ENCODE results near the gene TRIM13.

The TRIM13 gene

DNA sequence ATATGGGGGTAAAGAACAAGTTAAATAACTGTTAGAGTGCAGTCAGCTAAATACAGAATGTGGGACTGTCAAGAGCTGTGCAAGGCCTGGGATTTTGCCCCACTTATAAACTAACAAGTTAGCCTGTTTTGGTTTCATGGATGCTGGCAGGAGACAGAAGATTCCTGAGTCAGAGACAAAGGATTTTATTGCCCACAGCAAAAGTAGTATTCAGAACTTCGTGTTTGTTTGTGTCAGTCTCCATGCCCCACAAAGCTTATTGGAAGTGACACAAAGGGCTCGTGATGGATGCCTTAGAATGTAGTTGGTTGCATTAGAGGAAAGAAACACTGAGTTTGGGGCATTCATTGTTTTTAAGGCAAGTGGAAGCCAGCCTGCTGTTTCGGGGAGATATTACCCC lies 38.5 kb upstream of the TRIM13 start:
- H4K20me1 ChIP-seq (ENCODE audit: insufficient read depth, low read length): no peaks in the 10 kb centered on the region
- H3K79me2 ChIP-seq (ENCODE audit: low read length): no peaks in the 10 kb centered on the region
- H2AFZ ChIP-seq (ENCODE audit: low read length): no peak overlapping the region
- no peaks in the 10 kb centered on the region for H3K27me3 ChIP-seq (replicated peaks; ENCODE audit: insufficient read depth, low read length)
- no peaks in the 10 kb centered on the region for H3K9me2 ChIP-seq (replicated peaks; ENCODE audit: insufficient read depth, low read length)
- H3K27ac ChIP-seq (ENCODE audit: low read length): no peak overlapping the region
- H3K4me3 ChIP-seq (ENCODE audit: low read length): no peak overlapping the region
- no peaks in the 10 kb centered on the region for H3K36me3 ChIP-seq (replicated peaks; ENCODE audit: insufficient read depth, low read length)
- TF ChIP-seq EZH2 (optimal IDR thresholded peaks at IDR 0.05; ENCODE audit: low read depth, low read length) (no peak), EZH2phosphoT487 (IDR thresholded peaks at IDR 0.05; ENCODE audit: low read length) (no peak)
- TF ChIP-seq, protein P1, sequence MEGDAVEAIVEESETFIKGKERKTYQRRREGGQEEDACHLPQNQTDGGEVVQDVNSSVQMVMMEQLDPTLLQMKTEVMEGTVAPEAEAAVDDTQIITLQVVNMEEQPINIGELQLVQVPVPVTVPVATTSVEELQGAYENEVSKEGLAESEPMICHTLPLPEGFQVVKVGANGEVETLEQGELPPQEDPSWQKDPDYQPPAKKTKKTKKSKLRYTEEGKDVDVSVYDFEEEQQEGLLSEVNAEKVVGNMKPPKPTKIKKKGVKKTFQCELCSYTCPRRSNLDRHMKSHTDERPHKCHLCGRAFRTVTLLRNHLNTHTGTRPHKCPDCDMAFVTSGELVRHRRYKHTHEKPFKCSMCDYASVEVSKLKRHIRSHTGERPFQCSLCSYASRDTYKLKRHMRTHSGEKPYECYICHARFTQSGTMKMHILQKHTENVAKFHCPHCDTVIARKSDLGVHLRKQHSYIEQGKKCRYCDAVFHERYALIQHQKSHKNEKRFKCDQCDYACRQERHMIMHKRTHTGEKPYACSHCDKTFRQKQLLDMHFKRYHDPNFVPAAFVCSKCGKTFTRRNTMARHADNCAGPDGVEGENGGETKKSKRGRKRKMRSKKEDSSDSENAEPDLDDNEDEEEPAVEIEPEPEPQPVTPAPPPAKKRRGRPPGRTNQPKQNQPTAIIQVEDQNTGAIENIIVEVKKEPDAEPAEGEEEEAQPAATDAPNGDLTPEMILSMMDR (IDR thresholded peaks at IDR 0.05; ENCODE audit: low read length): no peak
- no peaks in the 10 kb centered on the region for H3K4me1 ChIP-seq (ENCODE audit: low read length)
- H3K4me2 ChIP-seq (ENCODE audit: low read depth, low read length): no peak overlapping the region
- no peaks in the 10 kb centered on the region for H3F3A ChIP-seq (ENCODE audit: insufficient read depth, low read length)
- H3K9me3 ChIP-seq (replicated peaks; ENCODE audit: insufficient read depth, low read length): no peaks in the 10 kb centered on the region
- no peak overlapping the region for H3K9ac ChIP-seq (ENCODE audit: low read length)
- DNase-seq: no peak

DNA sequence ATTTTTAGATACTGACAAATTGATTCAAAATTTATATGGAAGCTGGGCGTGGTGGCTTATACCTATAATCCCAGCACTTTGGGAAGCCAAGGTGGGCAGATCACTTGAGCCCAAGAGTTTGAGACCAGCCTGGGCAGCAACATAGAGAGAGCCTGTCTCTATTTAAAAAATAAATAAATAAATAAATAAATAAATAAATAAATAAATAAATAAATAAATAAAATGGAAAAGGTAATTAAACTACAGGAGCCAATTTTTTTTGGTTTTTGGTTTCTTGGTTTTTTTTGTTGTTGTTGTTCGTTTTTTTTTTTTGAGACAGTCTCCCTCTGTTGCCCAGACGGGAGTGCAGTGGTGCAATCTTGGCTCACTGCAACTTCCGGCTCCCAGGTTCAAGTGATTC lies 29.4 kb upstream of the TRIM13 start:
- Histone ChIP-seq H3K9ac (ENCODE audit: low read length) (no peak overlapping the region), H4K20me1 (ENCODE audit: insufficient read depth, low read length) (no peaks in the 10 kb centered on the region), H2AFZ (ENCODE audit: low read length) (no peak overlapping the region), H3K27ac (ENCODE audit: low read length) (no peak overlapping the region), H3K9me3 (replicated peaks; ENCODE audit: insufficient read depth, low read length) (no peaks in the 10 kb centered on the region), H3K79me2 (ENCODE audit: low read length) (no peaks in the 10 kb centered on the region), H3K4me1 (ENCODE audit: low read length) (no peaks in the 10 kb centered on the region), H3K36me3 (replicated peaks; ENCODE audit: insufficient read depth, low read length) (no peaks in the 10 kb centered on the region), H3K4me2 (ENCODE audit: low read depth, low read length) (no peak overlapping the region), H3F3A (ENCODE audit: insufficient read depth, low read length) (no peaks in the 10 kb centered on the region), H3K27me3 (replicated peaks; ENCODE audit: insufficient read depth, low read length) (no peaks in the 10 kb centered on the region), H3K9me2 (replicated peaks; ENCODE audit: insufficient read depth, low read length) (no peaks in the 10 kb centered on the region), H3K4me3 (ENCODE audit: low read length) (no peak overlapping the region)
- no peak for TF ChIP-seq EZH2phosphoT487 (IDR thresholded peaks at IDR 0.05; ENCODE audit: low read length)
- DNase-seq: no peak

DNA sequence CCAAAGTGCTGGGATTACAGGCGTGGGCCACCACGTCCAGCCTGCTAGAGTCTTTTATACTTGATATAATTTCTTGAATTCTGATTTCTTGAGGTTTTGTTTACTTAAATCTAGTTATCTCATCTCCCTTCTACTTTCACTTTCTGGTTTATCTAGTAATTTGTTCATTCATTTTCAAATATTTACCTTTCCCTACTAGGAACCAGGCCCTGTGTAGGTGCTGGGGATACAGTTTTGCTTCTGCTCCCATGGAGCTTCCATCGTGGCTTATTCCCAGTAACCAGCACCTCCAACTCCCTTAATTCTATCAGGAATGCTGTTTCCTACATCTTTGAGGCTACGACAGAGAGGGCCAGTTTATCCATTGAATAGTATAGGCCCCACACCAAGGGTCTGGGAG lies 24.1 kb upstream of the TRIM13 start:
- Histone ChIP-seq H3K36me3 (replicated peaks; ENCODE audit: insufficient read depth, low read length) (no peaks in the 10 kb centered on the region), H3K27me3 (replicated peaks; ENCODE audit: insufficient read depth, low read length) (no peaks in the 10 kb centered on the region), H3K4me1 (ENCODE audit: low read length) (no peaks in the 10 kb centered on the region), H3K4me2 (ENCODE audit: low read depth, low read length) (no peak overlapping the region), H3F3A (ENCODE audit: insufficient read depth, low read length) (no peaks in the 10 kb centered on the region), H3K9me2 (replicated peaks; ENCODE audit: insufficient read depth, low read length) (no peaks in the 10 kb centered on the region), H3K9me3 (replicated peaks; ENCODE audit: insufficient read depth, low read length) (no peaks in the 10 kb centered on the region), H4K20me1 (ENCODE audit: insufficient read depth, low read length) (no peaks in the 10 kb centered on the region), H3K27ac (ENCODE audit: low read length) (no peak overlapping the region), H3K9ac (ENCODE audit: low read length) (no peak overlapping the region), H3K79me2 (ENCODE audit: low read length) (no peaks in the 10 kb centered on the region), H2AFZ (ENCODE audit: low read length) (no peak overlapping the region), H3K4me3 (ENCODE audit: low read length) (no peak overlapping the region)
- TF ChIP-seq EZH2phosphoT487 (IDR thresholded peaks at IDR 0.05; ENCODE audit: low read length) (no peak), EZH2 (optimal IDR thresholded peaks at IDR 0.05; ENCODE audit: low read depth, low read length) (no peak)
- TF ChIP-seq, protein P1 (IDR thresholded peaks at IDR 0.05; ENCODE audit: low read length): no peak
- DNase-seq: no peak

DNA sequence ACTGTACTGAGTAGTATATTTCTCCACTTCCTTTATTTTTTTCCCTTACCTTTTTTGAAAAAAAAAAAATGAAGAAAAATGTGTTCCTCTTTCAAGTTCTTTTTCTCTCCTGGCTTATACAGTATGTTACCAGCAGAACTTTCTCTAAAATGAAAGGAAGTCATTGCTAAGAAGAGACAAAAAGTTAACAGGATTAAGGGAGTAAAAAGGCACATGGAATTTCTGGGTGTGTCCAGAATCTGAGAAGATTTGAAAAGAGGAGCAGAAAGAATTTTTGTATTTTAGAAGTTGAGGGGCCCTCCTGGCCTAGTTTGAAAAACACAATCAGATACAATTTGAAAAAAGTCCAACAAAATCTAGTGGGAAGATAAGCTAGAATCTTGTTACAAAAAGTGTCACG lies 21.0 kb upstream of the TRIM13 start:
- no peak for DNase-seq
- Histone ChIP-seq H2AFZ (ENCODE audit: low read length) (no peak overlapping the region), H3K36me3 (replicated peaks; ENCODE audit: insufficient read depth, low read length) (no peaks in the 10 kb centered on the region)

More for the DNA sequence above, 21.0 kb upstream of the TRIM13 start:
- Histone ChIP-seq H3F3A (ENCODE audit: insufficient read depth, low read length) (no peaks in the 10 kb centered on the region), H3K4me3 (ENCODE audit: low read length) (no peak overlapping the region), H3K4me1 (ENCODE audit: low read length) (no peaks in the 10 kb centered on the region), H3K9me2 (replicated peaks; ENCODE audit: insufficient read depth, low read length) (no peaks in the 10 kb centered on the region), H3K9ac (ENCODE audit: low read length) (no peak overlapping the region), H4K20me1 (ENCODE audit: insufficient read depth, low read length) (no peaks in the 10 kb centered on the region), H3K27ac (ENCODE audit: low read length) (no peak overlapping the region), H3K9me3 (replicated peaks; ENCODE audit: insufficient read depth, low read length) (no peaks in the 10 kb centered on the region), H3K27me3 (replicated peaks; ENCODE audit: insufficient read depth, low read length) (no peaks in the 10 kb centered on the region), H3K79me2 (ENCODE audit: low read length) (no peaks in the 10 kb centered on the region), H3K4me2 (ENCODE audit: low read depth, low read length) (no peak overlapping the region)
- TF ChIP-seq EZH2 (optimal IDR thresholded peaks at IDR 0.05; ENCODE audit: low read depth, low read length): no peak
- TF ChIP-seq EZH2phosphoT487 (IDR thresholded peaks at IDR 0.05; ENCODE audit: low read length): no peak
- TF ChIP-seq, protein P1 (IDR thresholded peaks at IDR 0.05; ENCODE audit: low read length): no peak

Data from MM.1S (cell line).